Upper lobe of left lung (tissue), 4 donors: ENCODE measurements around the gene PUM1.

Source experiments
- CTCF ChIP-seq, 6 experiments: fragments of 450-650 bp in 4 of 6; fragments of 200-600 bp in 2 of 6; sonication (generic) in 2 of 6; IDR thresholded peaks; one replicate each; pipeline ENCODE4 v1.5.1; 2016 to 2019; ENCODE audit warnings: antibody characterized with exemption in 6 of 6
- EP300 ChIP-seq, 4 donors: sonication (generic); formaldehyde crosslinking; IDR thresholded peaks; one replicate each; pipeline ENCODE4 v1.5.1; 2017; ENCODE audit warnings: antibody characterized with exemption in 4 of 4, control low read depth in 2 of 4

GRCh38 chr1:30900486-30900885 is 165.0 kb downstream of the PUM1 start:
- TF ChIP-seq CTCF (IDR thresholded peaks at IDR 0.05) = no peak
- TF ChIP-seq EP300 (IDR thresholded peaks at IDR 0.05) = no peak
